ENCODE results near the gene NFASC. TPM values are rescaled to one million over a fixed set of nuclear protein-coding genes. Genes with fewer than 3 reads are reported as not detected.

NFASC gene
- total and polyA plus RNA-seq, 2 donors from 2014 or later: 23.2 to 29.9 TPM

DNA sequence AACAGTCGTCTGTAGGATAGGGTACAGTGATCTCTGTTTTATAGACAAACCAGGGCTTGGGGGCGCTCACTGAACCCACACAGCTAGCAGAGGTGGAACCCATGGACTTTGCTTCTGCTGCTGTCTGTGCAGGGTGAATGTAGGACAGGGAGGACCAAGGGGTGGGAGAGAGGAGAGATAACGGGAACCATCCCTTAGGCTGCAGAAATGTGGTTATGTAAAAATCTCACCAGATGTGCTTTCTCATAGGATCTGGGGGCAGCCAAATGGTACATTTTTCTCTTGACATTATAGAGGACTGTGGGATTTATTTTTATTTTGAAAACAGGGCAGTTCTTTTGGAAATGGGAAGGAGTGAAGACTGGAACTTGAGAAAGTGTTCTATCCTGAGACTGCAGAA, 8.7 kb downstream of the NFASC start:
- no peaks in the 10 kb centered on the region for H3K9me3 ChIP-seq (ENCODE audit: control insufficient read depth in 2 of 3, insufficient read depth in 1 of 3, low read length in 3 of 3)
- intact Hi-C loops (cut with DNase I): no loop called here
- DNase-seq (peak in 4 of 5 donors; percentile 21 to 79 (median 35)), FAIRE-seq (no peak)
- no peak overlapping the region for H3K4me3 ChIP-seq (ENCODE audit: low read length in 3 of 3)
- TF ChIP-seq, protein P1, sequence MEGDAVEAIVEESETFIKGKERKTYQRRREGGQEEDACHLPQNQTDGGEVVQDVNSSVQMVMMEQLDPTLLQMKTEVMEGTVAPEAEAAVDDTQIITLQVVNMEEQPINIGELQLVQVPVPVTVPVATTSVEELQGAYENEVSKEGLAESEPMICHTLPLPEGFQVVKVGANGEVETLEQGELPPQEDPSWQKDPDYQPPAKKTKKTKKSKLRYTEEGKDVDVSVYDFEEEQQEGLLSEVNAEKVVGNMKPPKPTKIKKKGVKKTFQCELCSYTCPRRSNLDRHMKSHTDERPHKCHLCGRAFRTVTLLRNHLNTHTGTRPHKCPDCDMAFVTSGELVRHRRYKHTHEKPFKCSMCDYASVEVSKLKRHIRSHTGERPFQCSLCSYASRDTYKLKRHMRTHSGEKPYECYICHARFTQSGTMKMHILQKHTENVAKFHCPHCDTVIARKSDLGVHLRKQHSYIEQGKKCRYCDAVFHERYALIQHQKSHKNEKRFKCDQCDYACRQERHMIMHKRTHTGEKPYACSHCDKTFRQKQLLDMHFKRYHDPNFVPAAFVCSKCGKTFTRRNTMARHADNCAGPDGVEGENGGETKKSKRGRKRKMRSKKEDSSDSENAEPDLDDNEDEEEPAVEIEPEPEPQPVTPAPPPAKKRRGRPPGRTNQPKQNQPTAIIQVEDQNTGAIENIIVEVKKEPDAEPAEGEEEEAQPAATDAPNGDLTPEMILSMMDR (IDR thresholded peaks at IDR 0.05; ENCODE audit: borderline replicate concordance, extremely low read depth, insufficient read depth): no peak
- no peak overlapping the region for H3K9ac ChIP-seq (ENCODE audit: low read length in 3 of 3)
- no peaks in the 10 kb centered on the region for H3K27me3 ChIP-seq (ENCODE audit: control insufficient read depth, insufficient read depth, low read length)
- peaks cover 0 to 20% (median 15%) of the 10 kb centered on the region in 3 donors for H3K4me1 ChIP-seq (ENCODE audit: control insufficient read depth in 2 of 3, insufficient read depth in 2 of 3, low read depth in 1 of 3, low read length in 3 of 3)
- no peaks in the 10 kb centered on the region for H3K36me3 ChIP-seq (ENCODE audit: control insufficient read depth in 2 of 3, insufficient read depth in 3 of 3, low read length in 3 of 3)
- H3K27ac ChIP-seq (ENCODE audit: low read depth in 2 of 2, low read length in 2 of 2): peak overlapping the region in 1 of 2 donors; percentile 64

DNA sequence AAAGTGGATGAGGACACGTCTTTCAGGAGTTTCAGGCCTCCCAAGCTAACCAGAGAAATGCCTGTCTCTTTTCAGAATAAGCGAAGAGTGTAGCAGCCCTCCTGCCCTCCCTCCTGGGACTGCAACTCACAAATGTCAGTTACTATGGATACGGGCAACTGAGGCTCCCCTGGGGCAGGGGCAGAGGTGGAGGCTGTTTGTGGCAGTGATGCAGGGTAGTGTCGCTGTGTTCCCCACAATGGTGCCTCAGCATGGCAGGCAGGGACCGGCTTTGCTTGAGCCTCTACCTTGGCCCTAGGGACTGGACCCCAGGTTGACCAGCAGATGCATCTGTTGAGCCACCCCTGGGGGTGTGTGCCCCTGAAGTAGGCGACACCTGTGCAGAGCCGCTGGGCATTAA, 10.2 kb downstream of the NFASC start:
- no peak overlapping the region for H3K4me3 ChIP-seq (ENCODE audit: low read length in 3 of 3)
- peak in 1 of 5 donors; percentile 13 for DNase-seq
- H3K9me3 ChIP-seq (ENCODE audit: control insufficient read depth in 2 of 3, insufficient read depth in 1 of 3, low read length in 3 of 3): no peaks in the 10 kb centered on the region
- no peak for FAIRE-seq
- peaks cover 0 to 24% (median 19%) of the 10 kb centered on the region in 3 donors for H3K4me1 ChIP-seq (ENCODE audit: control insufficient read depth in 2 of 3, insufficient read depth in 2 of 3, low read depth in 1 of 3, low read length in 3 of 3)
- peak overlapping the region in 1 of 2 donors; percentile 16 for H3K27ac ChIP-seq (ENCODE audit: low read depth in 2 of 2, low read length in 2 of 2)
- no peak overlapping the region for H3K9ac ChIP-seq (ENCODE audit: low read length in 3 of 3)
- TF ChIP-seq, protein P1 (IDR thresholded peaks at IDR 0.05; ENCODE audit: borderline replicate concordance, extremely low read depth, insufficient read depth): no peak
- no peaks in the 10 kb centered on the region for H3K36me3 ChIP-seq (ENCODE audit: control insufficient read depth in 2 of 3, insufficient read depth in 3 of 3, low read length in 3 of 3)
- no peaks in the 10 kb centered on the region for H3K27me3 ChIP-seq (ENCODE audit: control insufficient read depth, insufficient read depth, low read length)
- intact Hi-C loops (cut with DNase I): no loop called here

DNA sequence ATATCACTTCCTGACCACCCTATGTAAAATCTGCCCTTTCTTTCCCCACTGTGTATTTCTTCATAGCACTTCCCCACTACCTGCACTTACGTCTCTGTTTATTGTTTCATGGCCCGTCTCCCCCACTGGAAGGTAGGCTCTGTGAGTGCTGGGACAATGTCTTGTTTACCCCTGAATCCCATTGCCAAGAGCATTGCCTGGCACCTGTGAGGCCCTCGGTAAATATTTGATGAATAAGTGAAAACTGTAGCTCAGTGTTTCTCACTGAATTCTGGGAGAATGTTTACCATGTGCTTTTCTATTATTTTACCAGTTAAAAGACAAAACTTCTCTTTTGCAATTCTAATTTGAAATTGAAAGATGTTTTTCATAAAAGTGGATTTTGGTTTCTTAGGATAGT, 11.8 kb downstream of the NFASC start:
- peak overlapping the region in 1 of 2 donors; percentile 28 for H3K27ac ChIP-seq (ENCODE audit: low read depth in 2 of 2, low read length in 2 of 2)
- H3K4me1 ChIP-seq (ENCODE audit: control insufficient read depth in 2 of 3, insufficient read depth in 2 of 3, low read depth in 1 of 3, low read length in 3 of 3): peaks cover 0 to 24% (median 19%) of the 10 kb centered on the region in 3 donors
- no peaks in the 10 kb centered on the region for H3K27me3 ChIP-seq (ENCODE audit: control insufficient read depth, insufficient read depth, low read length)
- intact Hi-C loops (cut with DNase I): no loop called here
- H3K9ac ChIP-seq (ENCODE audit: low read length in 3 of 3): no peak overlapping the region
- TF ChIP-seq, protein P1 (IDR thresholded peaks at IDR 0.05; ENCODE audit: borderline replicate concordance, extremely low read depth, insufficient read depth): no peak
- DNase-seq: peak in 1 of 5 donors; percentile 5
- H3K4me3 ChIP-seq (ENCODE audit: low read length in 3 of 3): no peak overlapping the region
- no peaks in the 10 kb centered on the region for H3K36me3 ChIP-seq (ENCODE audit: control insufficient read depth in 2 of 3, insufficient read depth in 3 of 3, low read length in 3 of 3)
- FAIRE-seq: no peak
- no peaks in the 10 kb centered on the region for H3K9me3 ChIP-seq (ENCODE audit: control insufficient read depth in 2 of 3, insufficient read depth in 1 of 3, low read length in 3 of 3)

DNA sequence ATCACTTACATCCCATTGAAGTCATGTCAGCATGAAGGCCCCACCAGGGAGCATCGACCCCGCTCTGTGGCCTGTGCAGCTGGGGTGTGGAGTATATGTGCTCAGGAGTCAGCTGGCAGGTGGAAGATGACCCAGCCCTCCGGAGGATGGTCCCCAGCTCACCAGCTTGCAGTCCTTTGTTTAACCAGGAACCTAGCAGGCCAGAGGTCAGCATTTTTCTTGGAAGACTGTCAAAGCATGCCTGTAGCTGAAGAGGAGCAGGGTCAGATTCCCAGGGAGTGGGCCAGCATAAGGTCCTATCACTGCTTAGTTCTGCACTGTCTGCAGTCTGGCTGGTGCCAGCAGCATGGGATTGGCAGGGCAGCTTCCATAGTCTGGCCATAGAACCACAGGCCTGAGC, 12.7 kb downstream of the NFASC start:
- FAIRE-seq (no peak), DNase-seq (no peak)
- intact Hi-C loops (cut with DNase I): no loop called here
- H3K36me3 ChIP-seq (ENCODE audit: control insufficient read depth in 2 of 3, insufficient read depth in 3 of 3, low read length in 3 of 3): no peaks in the 10 kb centered on the region
- H3K4me3 ChIP-seq (ENCODE audit: low read length in 3 of 3): no peak overlapping the region
- no peaks in the 10 kb centered on the region for H3K9me3 ChIP-seq (ENCODE audit: control insufficient read depth in 2 of 3, insufficient read depth in 1 of 3, low read length in 3 of 3)
- no peak overlapping the region for H3K9ac ChIP-seq (ENCODE audit: low read length in 3 of 3)
- H3K4me1 ChIP-seq (ENCODE audit: control insufficient read depth in 2 of 3, insufficient read depth in 2 of 3, low read depth in 1 of 3, low read length in 3 of 3): peaks cover 0 to 24% (median 20%) of the 10 kb centered on the region in 3 donors
- no peaks in the 10 kb centered on the region for H3K27me3 ChIP-seq (ENCODE audit: control insufficient read depth, insufficient read depth, low read length)
- H3K27ac ChIP-seq (ENCODE audit: low read depth in 2 of 2, low read length in 2 of 2): peak overlapping the region; percentile 36 to 78
- TF ChIP-seq, protein P1 (IDR thresholded peaks at IDR 0.05; ENCODE audit: borderline replicate concordance, extremely low read depth, insufficient read depth): no peak

Data from kidney (tissue), 14 donors.